H1 (cell line): ENCODE measurements around the gene IRF5. TPM values are rescaled to one million over a fixed set of nuclear protein-coding genes. Genes with fewer than 3 reads are reported as not detected.

ENCODE experiments used
- CTCF ChIA-PET: fragments of 300-600 bp; sonication (Branson Sonifier 250); formaldehyde crosslinking; loops from one replicate; lab custom pipeline; 2021; ENCODE audit not compliant: partially characterized antibody; lab: Charles Lee
- POLR2A ChIA-PET: fragments of 300-600 bp; sonication (Branson Sonifier 250); formaldehyde crosslinking; loops from one replicate; lab custom pipeline; 2021; ENCODE audit warnings: inconsistent platforms; ENCODE audit not compliant: partially characterized antibody; lab: Charles Lee
- DNase-seq, 2 experiments: peaks; one replicate each; pipeline versions ENCODE4 v3.0.0 to v3.0.0-alpha.2; 2010 to 2022; ENCODE audit warnings: low spot score in 2 of 2, low read depth in 1 of 2, mixed read lengths in 1 of 2
- FAIRE-seq: peaks from 2 replicates; lab custom pipeline; 2011; peaks lifted over from hg19 to GRCh38; lab: Jason Lieb, UNC
- H2AFZ ChIP-seq: 2 replicates; pipeline ENCODE4 v1.8.1; 2012; ENCODE audit warnings: low read length, inconsistent platforms
- H2AK5ac ChIP-seq: 2 replicates; pipeline ENCODE4 v1.6.1; 2013; ENCODE audit warnings: low read depth, low read length
- H2BK120ac ChIP-seq: replicated peaks from 2 replicates; pipeline ENCODE3; 2013; ENCODE audit warnings: low read depth, low read length, inconsistent platforms
- H2BK12ac ChIP-seq: 2 replicates; pipeline ENCODE4 v1.6.1; 2013; ENCODE audit warnings: low read depth, low read length
- H2BK15ac ChIP-seq: 2 replicates; pipeline ENCODE4 v1.6.1; 2013; ENCODE audit warnings: low read length
- H2BK20ac ChIP-seq: 2 replicates; pipeline ENCODE4 v1.6.1; 2013; ENCODE audit warnings: low read length
- H2BK5ac ChIP-seq: 2 replicates; pipeline ENCODE4 v1.6.1; 2013; ENCODE audit warnings: low read depth, low read length
- H3K14ac ChIP-seq: 2 replicates; pipeline ENCODE4 v1.6.1; 2013; ENCODE audit warnings: inconsistent platforms; ENCODE audit not compliant: insufficient read length
- H3K18ac ChIP-seq: 2 replicates; pipeline ENCODE4 v1.6.1; 2013; ENCODE audit warnings: low read length; ENCODE audit errors: extremely low read depth
- H3K23ac ChIP-seq: 2 replicates; pipeline ENCODE4 v1.6.1; 2013; ENCODE audit warnings: inconsistent platforms; ENCODE audit not compliant: insufficient read length
- H3K23me2 ChIP-seq: 2 replicates; pipeline ENCODE4 v1.6.1; 2013; ENCODE audit warnings: low read depth, low read length
- H3K27ac ChIP-seq: 2 replicates; pipeline ENCODE4 v1.6.1; 2011; ENCODE audit warnings: low read depth, low read length, inconsistent platforms
- H3K27me3 ChIP-seq, 4 experiments: replicated peaks in 1 of 4; 1 replicate in 1 of 4; 2 replicates in 3 of 4; pipeline versions ENCODE4 v1.6.1 to v1.8.1; 2011 to 2013; ENCODE audit warnings: low read length in 3 of 4, mild to moderate bottlenecking in 3 of 4, inconsistent platforms in 2 of 4, mixed read lengths in 2 of 4, moderate library complexity in 1 of 4; ENCODE audit not compliant: control insufficient read depth in 3 of 4, insufficient read depth in 3 of 4; ENCODE audit errors: extremely low read depth in 1 of 4
- H3K36me3 ChIP-seq, 4 experiments: 2 replicates each; pipeline versions ENCODE4 v1.6.1 to v1.8.1; 2011 to 2013; ENCODE audit warnings: mild to moderate bottlenecking in 4 of 4, low read length in 3 of 4, moderate library complexity in 2 of 4, control low read depth in 1 of 4, inconsistent platforms in 1 of 4; ENCODE audit not compliant: insufficient read depth in 4 of 4, control insufficient read depth in 2 of 4
- H3K4ac ChIP-seq: replicated peaks from 2 replicates; pipeline ENCODE3; 2013; ENCODE audit warnings: low read length, low read depth, mixed read lengths, inconsistent platforms; ENCODE audit not compliant: insufficient read length
- H3K4me1 ChIP-seq, 4 experiments: replicated peaks in 1 of 4; 1 replicate in 1 of 4; 2 replicates in 3 of 4; pipeline versions ENCODE4 v1.6.1 to v1.8.1; 2011 to 2013; ENCODE audit warnings: low read length in 3 of 4, inconsistent platforms in 2 of 4, mixed read lengths in 1 of 4; ENCODE audit not compliant: insufficient read depth in 4 of 4, control insufficient read depth in 3 of 4
- H3K4me2 ChIP-seq, 2 experiments: 2 replicates each; pipeline versions ENCODE4 v1.6.1 to v1.8.1; 2011 to 2013; ENCODE audit warnings: low read depth in 2 of 2, low read length in 2 of 2, control low read depth in 1 of 2, inconsistent platforms in 1 of 2, mild to moderate bottlenecking in 1 of 2; ENCODE audit not compliant: insufficient read depth in 1 of 2
- H3K4me3 ChIP-seq, 4 experiments: fragments of 200-600, 300-600 bp in 1 of 4; sonication (generic), shearing (Covaris generic), sonication (Bioruptor Twin) in 1 of 4; 2 replicates each; pipeline versions ENCODE4 v1.5.1 to v1.8.1; 2011 to 2016; ENCODE audit warnings: low read length in 4 of 4, low read depth in 3 of 4, control low read depth in 2 of 4, inconsistent platforms in 2 of 4, mild to moderate bottlenecking in 2 of 4, mixed read lengths in 1 of 4, moderate library complexity in 1 of 4; ENCODE audit not compliant: insufficient read depth in 2 of 4; ENCODE audit errors: extremely low read depth in 1 of 4
- H3K56ac ChIP-seq: replicated peaks from 2 replicates; pipeline ENCODE3; 2013; ENCODE audit warnings: low read depth, mild to moderate bottlenecking, mixed read lengths, low read length, inconsistent platforms; ENCODE audit not compliant: insufficient read length
- H3K79me1 ChIP-seq: 2 replicates; pipeline ENCODE4 v1.6.1; 2013; ENCODE audit warnings: low read depth, low read length, control low read depth
- H3K79me2 ChIP-seq, 2 experiments: 2 replicates each; pipeline versions ENCODE4 v1.6.1 to v1.8.1; 2012 to 2013; ENCODE audit warnings: low read length in 2 of 2, mild to moderate bottlenecking in 2 of 2, inconsistent platforms in 1 of 2; ENCODE audit not compliant: insufficient read depth in 2 of 2, control insufficient read depth in 1 of 2
- H3K9ac ChIP-seq, 4 experiments: replicated peaks in 1 of 4; 1 replicate in 1 of 4; 2 replicates in 3 of 4; pipeline versions ENCODE4 v1.6.1 to v1.8.1; 2011 to 2013; ENCODE audit warnings: low read depth in 3 of 4, low read length in 3 of 4, control low read depth in 2 of 4, mild to moderate bottlenecking in 2 of 4, moderate library complexity in 2 of 4, inconsistent platforms in 1 of 4; ENCODE audit errors: extremely low read depth in 1 of 4
- H3K9me3 ChIP-seq, 2 experiments: 2 replicates each; pipeline versions ENCODE4 v1.6.1 to v1.8.1; 2012 to 2013; ENCODE audit warnings: mild to moderate bottlenecking in 2 of 2, moderate library complexity in 2 of 2, control low read depth in 1 of 2, inconsistent platforms in 1 of 2, low read depth in 1 of 2, low read length in 1 of 2, mixed read lengths in 1 of 2; ENCODE audit not compliant: insufficient read depth in 2 of 2
- H4K20me1 ChIP-seq, 2 experiments: replicated peaks in 1 of 2; 2 replicates each; pipeline versions ENCODE3 to v1.8.1; 2011 to 2013; ENCODE audit warnings: inconsistent platforms in 2 of 2, low read length in 2 of 2, mild to moderate bottlenecking in 1 of 2; ENCODE audit not compliant: insufficient read depth in 2 of 2, control insufficient read depth in 1 of 2
- H4K5ac ChIP-seq: 2 replicates; pipeline ENCODE4 v1.6.1; 2013; ENCODE audit warnings: low read length, low read depth, mixed read lengths, inconsistent platforms; ENCODE audit not compliant: insufficient read length
- H4K8ac ChIP-seq: 2 replicates; pipeline ENCODE4 v1.8.0; 2013; ENCODE audit warnings: mild to moderate bottlenecking, moderate library complexity, low read length, inconsistent platforms; ENCODE audit not compliant: insufficient read depth; ENCODE audit errors: extremely low read depth
- H4K91ac ChIP-seq: replicated peaks from 2 replicates; pipeline ENCODE3; 2013; ENCODE audit warnings: low read length, mixed read lengths, inconsistent platforms; ENCODE audit not compliant: insufficient read length
- CBX8 ChIP-seq: fragments of 300-800, 300-1000 bp; sonication (generic); IDR thresholded peaks from 2 replicates; pipeline ENCODE4 v1.7.1; 2016; ENCODE audit warnings: low read depth, low read length, borderline replicate concordance
- CEBPB ChIP-seq: IDR thresholded peaks from 2 replicates; pipeline ENCODE4 v1.6.1; 2012; ENCODE audit warnings: low read depth, low read length
- EGR1 ChIP-seq: IDR thresholded peaks from 2 replicates; pipeline ENCODE4 v1.6.1; 2011; ENCODE audit warnings: low read depth, low read length, borderline replicate concordance
- HDAC2 ChIP-seq, 2 experiments: fragments of 300-600 bp in 1 of 2; sonication (generic) in 1 of 2; IDR thresholded peaks; 2 replicates each; pipeline ENCODE4 v1.6.1; 2011 to 2012; ENCODE audit warnings: low read depth in 2 of 2, low read length in 2 of 2, mild to moderate bottlenecking in 2 of 2, moderate library complexity in 2 of 2, borderline replicate concordance in 1 of 2, inconsistent platforms in 1 of 2
- JUN ChIP-seq: IDR thresholded peaks from 2 replicates; pipeline ENCODE4 v1.6.1; 2011; ENCODE audit warnings: low read depth, mild to moderate bottlenecking, improper control_type of control experiment, low read length
- NRF1 ChIP-seq: IDR thresholded peaks from 2 replicates; pipeline ENCODE4 v1.6.1; 2011; ENCODE audit warnings: mild to moderate bottlenecking, low read depth, low read length, improper control_type of control experiment
- SIRT6 ChIP-seq: IDR thresholded peaks from one replicate; pipeline ENCODE4 v1.7.1; 2012; ENCODE audit warnings: low read length, inconsistent platforms
- SRF ChIP-seq: IDR thresholded peaks from 2 replicates; pipeline ENCODE4 v1.6.1; 2011; ENCODE audit warnings: mild to moderate bottlenecking, low read depth, low read length, moderate library complexity
- TEAD4 ChIP-seq: IDR thresholded peaks from 2 replicates; pipeline ENCODE4 v1.6.1; 2012; ENCODE audit warnings: low read depth, low read length, inconsistent platforms, mixed read lengths
- WGBS, 2 experiments: shearing (Covaris generic) in 1 of 2; methylation state at CpG; one replicate each; pipeline versions ENCODE4 v1.1.6 to v1.1.7; 2013 to 2015; ENCODE audit warnings: low lambda C conversion rate in 2 of 2, mixed read lengths in 2 of 2, inconsistent platforms in 1 of 2, low coverage in 1 of 2, missing lambda C conversion rate in 1 of 2; ENCODE audit not compliant: insufficient replicate concordance in 2 of 2, insufficient coverage in 1 of 2, insufficient read length in 1 of 2; ENCODE audit errors: extremely low coverage in 1 of 2, missing lambda C conversion rate in 1 of 2; 5-methylcytosine and 5-hydroxymethylcytosine counted together
- polyA plus RNA-seq, 7 experiments: library from polyadenylated mRNA; depleted of rRNA in 3 of 7; stranded (reverse) in 5 of 7; unstranded in 2 of 7; fragments of >200 nt in 5 of 7; fragments of 200-250 nt in 2 of 7; gene quantifications; 1 replicate in 5 of 7; 2 replicates in 1 of 7; 4 replicates in 1 of 7; pipeline versions ENCODE4 v1.2.1 to v1.2.3, GENCODE V29; 2011 to 2013; ENCODE audit warnings: missing spikeins in 2 of 7, mixed read lengths in 2 of 7
- total RNA-seq: library from RNA; stranded (reverse); fragmentation: NEBNext Ultra II Directional; extraction: Animal tissue kit (Norgen Biotek cat#: 25700); gene quantifications from 2 replicates; pipeline ENCODE4 v1.2.1, GENCODE V29; 2021
- TF ChIP-seq, protein P1 (sequence below): IDR thresholded peaks from 2 replicates; pipeline ENCODE4 v1.6.1; 2011; ENCODE audit warnings: low read depth, mild to moderate bottlenecking, low read length; ENCODE audit not compliant: insufficient read depth

IRF5 gene
- total and polyA plus RNA-seq, 2 of the 8 experiments (the other 6 are each of a cell fraction or from before 2014, with no cell fraction given), result 0.28 to 1.1 TPM

DNA sequence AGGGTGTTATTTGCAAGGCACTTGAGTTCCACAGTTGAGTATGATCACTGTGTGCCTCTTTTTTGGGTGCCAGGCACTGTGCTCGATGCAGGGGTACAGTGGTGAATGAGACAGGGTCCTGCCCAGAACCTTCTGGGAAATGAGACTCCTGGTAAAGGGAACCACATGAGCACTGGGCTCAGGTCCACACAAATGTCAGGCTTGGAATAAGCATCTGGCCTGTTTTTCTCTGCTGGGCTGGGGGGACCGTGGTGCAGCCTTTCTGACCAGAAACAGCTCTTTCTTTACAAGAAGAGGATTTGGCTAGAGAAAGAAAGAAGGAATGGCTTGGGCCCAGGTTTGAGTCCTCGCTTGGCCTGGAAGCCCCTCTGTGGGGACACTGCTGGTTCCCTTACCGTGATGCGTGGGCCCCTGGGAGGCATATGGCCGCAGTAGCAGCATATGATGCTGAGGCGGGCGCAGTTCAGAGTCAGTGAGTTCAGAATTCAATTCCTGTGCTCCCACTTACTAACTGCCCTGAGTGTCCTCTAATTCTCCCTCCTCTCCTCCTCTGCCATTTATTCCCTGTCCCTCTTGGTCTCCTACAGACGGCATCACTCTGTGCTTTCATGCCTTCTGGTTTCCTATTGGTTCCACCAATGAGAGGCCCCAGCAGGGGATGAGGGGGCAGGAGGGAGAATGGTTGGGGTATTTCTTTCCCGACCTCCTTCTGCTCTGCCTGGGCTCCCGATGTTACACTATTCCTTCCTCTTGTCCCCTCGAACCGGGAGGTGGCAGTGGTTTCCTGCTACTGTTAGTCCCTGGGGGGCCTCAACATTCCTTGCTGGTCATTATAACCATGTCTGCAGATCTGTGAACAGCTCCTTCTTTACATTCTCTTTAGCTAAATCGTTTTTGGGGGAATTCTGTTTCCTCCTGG, 17.6 kb upstream of the IRF5 start:
- CTCF ChIA-PET, result interaction anchor here (1.0 to 4.5 kb wide), 9 partner anchors 9 to 172 kb away, joined by 3 to 32 read pairs (median 5); partner anchors contain the start of gene KCP
- Histone ChIP-seq H3K36me3 (no peaks in the 10 kb centered on the region), H3K4me1 (peaks cover 2 to 12% (median 3%) of the 10 kb centered on the region in 4 experiments; a peak in 4 of 7 replicates), H3K14ac (no peak overlapping the region), H4K20me1 (peaks cover 0 to 1% of the 10 kb centered on the region in 2 experiments), H2BK120ac (no peak overlapping the region), H2BK12ac (no peak overlapping the region), H4K5ac (no peak overlapping the region), H3K23me2 (peaks cover 5% of the 10 kb centered on the region; the same call in 1 of the 2 replicates), H3K79me1 (no peaks in the 10 kb centered on the region), H2BK20ac (0 out of 2 replicates have a peak overlapping the region, but pooled peaks have one; percentile 50), H2AFZ (no peak overlapping the region), H3K4me2 (no peak overlapping the region), H3K4me3 (no peak overlapping the region), H4K91ac (no peak overlapping the region), H3K56ac (no peak overlapping the region), H2BK5ac (no peak overlapping the region), H3K23ac (no peak overlapping the region), H3K27ac (no peak overlapping the region), H2BK15ac (no peak overlapping the region), H3K27me3 (peaks cover 16 to 25% (median 24%) of the 10 kb centered on the region in 4 experiments), H3K9me3 (no peaks in the 10 kb centered on the region), H3K9ac (no peak overlapping the region), H3K79me2 (no peaks in the 10 kb centered on the region), H3K18ac (0 out of 2 replicates have a peak overlapping the region, but pooled peaks have one; percentile 42), H3K4ac (no peak overlapping the region), H2AK5ac (0 out of 2 replicates have a peak overlapping the region, but pooled peaks have one; percentile 6), H4K8ac (no peak overlapping the region)
- 58% methylated on average over 14 of the region's 14 CpGs; no CpG with 5 or more reads in 1 of the 2 experiments for WGBS, 2 experiments
- FAIRE-seq (no peak), DNase-seq (peak in 1 of 2 experiments; percentile 57)
- POLR2A ChIA-PET, result interaction anchor here (1.8 kb wide), 1 partner anchor 11 kb away, joined by 5 read pairs; no protein-coding TSS in a partner anchor
- no peak for TF ChIP-seq SIRT6
- TF ChIP-seq SRF, result no peak
- no peak for TF ChIP-seq CBX8
- TF ChIP-seq HDAC2 (IDR thresholded peaks at IDR 0.05; ENCODE audit: borderline replicate concordance in 1 of 2, low read depth in 2 of 2, low read length in 2 of 2), result no peak
- no peak for TF ChIP-seq EGR1
- no peak for TF ChIP-seq CEBPB
- TF ChIP-seq TEAD4, result 0 out of 2 replicates have a peak, but pooled peaks have one; percentile 31
- TF ChIP-seq, protein P1, sequence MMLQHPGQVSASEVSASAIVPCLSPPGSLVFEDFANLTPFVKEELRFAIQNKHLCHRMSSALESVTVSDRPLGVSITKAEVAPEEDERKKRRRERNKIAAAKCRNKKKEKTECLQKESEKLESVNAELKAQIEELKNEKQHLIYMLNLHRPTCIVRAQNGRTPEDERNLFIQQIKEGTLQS, result no peak
- TF ChIP-seq NRF1, result no peak
- TF ChIP-seq JUN, result no peak
